Caco-2 (cell line): ENCODE results near the gene PRR29. TPM values are rescaled to one million over a fixed set of nuclear protein-coding genes. Genes with fewer than 3 reads are reported as not detected.

ENCODE experiments used
- BruUV-seq: library from RNA; stranded (reverse); fragments of 400-500 nt; replicated peaks from 2 replicates; lab custom pipeline; 2021; lab: Mats Ljungman, UMichigan
- CTCF ChIA-PET: fragments of 300-600 bp; sonication (Branson Sonifier 250); formaldehyde crosslinking; loops from one replicate; lab custom pipeline; 2022; ENCODE audit warnings: antibody characterized with exemption; lab: Charles Lee
- POLR2A ChIA-PET: fragments of 300-600 bp; sonication (Branson Sonifier 250); formaldehyde crosslinking; loops from one replicate; lab custom pipeline; 2022; ENCODE audit warnings: antibody characterized with exemption; lab: Charles Lee
- DNase-seq, 2 experiments: peaks; one replicate each; pipeline versions ENCODE4 v3.0.0 to v3.0.0-alpha.2; 2020 to 2022
- H3K27me3 ChIP-seq: replicated peaks from 2 replicates; pipeline ENCODE4 v1.6.0; 2011; ENCODE audit warnings: low read length; ENCODE audit not compliant: control insufficient read depth, insufficient read depth
- H3K36me3 ChIP-seq: 2 replicates; pipeline ENCODE4 v1.5.1; 2011; ENCODE audit warnings: low read length; ENCODE audit not compliant: control insufficient read depth, insufficient read depth
- H3K4me1 ChIP-seq: fragments of 250-450 bp; sonication (Bioruptor Pico); 2 replicates; pipeline ENCODE4 v1.5.1; 2020; ENCODE audit warnings: mild to moderate bottlenecking
- H3K4me3 ChIP-seq: 2 replicates; pipeline ENCODE4 v1.5.1; 2011; ENCODE audit warnings: low read depth, mild to moderate bottlenecking, control low read depth, low read length
- H3K9me3 ChIP-seq: fragments of 250-450 bp; sonication (Bioruptor Pico); 2 replicates; pipeline ENCODE4 v1.5.1; 2020; ENCODE audit warnings: mild to moderate bottlenecking, moderate library complexity
- H3K27ac Mint-ChIP-seq: one replicate; pipeline ENCODE4 v1.8.0; 2022; ENCODE audit warnings: mixed read lengths; ENCODE audit not compliant: unreplicated experiment
- H3K27me3 Mint-ChIP-seq: one replicate; pipeline ENCODE4 v1.8.0; 2022; ENCODE audit warnings: mixed read lengths; ENCODE audit not compliant: insufficient read depth, unreplicated experiment
- H3K36me3 Mint-ChIP-seq: one replicate; pipeline ENCODE4 v1.8.0; 2022; ENCODE audit warnings: mild to moderate bottlenecking, mixed read lengths; ENCODE audit not compliant: insufficient read depth, unreplicated experiment
- H3K4me1 Mint-ChIP-seq: one replicate; pipeline ENCODE4 v1.8.0; 2022; ENCODE audit warnings: low read depth, mixed read lengths; ENCODE audit not compliant: unreplicated experiment
- H3K4me3 Mint-ChIP-seq: one replicate; pipeline ENCODE4 v1.8.0; 2022; ENCODE audit warnings: mild to moderate bottlenecking, moderate library complexity, mixed read lengths; ENCODE audit not compliant: unreplicated experiment
- H3K9me3 Mint-ChIP-seq: one replicate; pipeline ENCODE4 v1.8.0; 2022; ENCODE audit warnings: mixed read lengths; ENCODE audit not compliant: unreplicated experiment
- CTCF ChIP-seq, 2 experiments: fragments of 200-600 bp in 1 of 2; IDR thresholded peaks; 1 replicate in 1 of 2; 2 replicates in 1 of 2; pipeline versions ENCODE4 v1.5.1 to v1.8.0; 2011 to 2022; ENCODE audit warnings: antibody characterized with exemption in 1 of 2, control low read depth in 1 of 2, inconsistent platforms in 1 of 2, low read depth in 1 of 2, low read length in 1 of 2, mild to moderate bottlenecking in 1 of 2, moderate library complexity in 1 of 2; ENCODE audit not compliant: insufficient read depth in 1 of 2, severe bottlenecking in 1 of 2, unreplicated experiment in 1 of 2
- intact Hi-C: fragments of 100-400 bp; cut with micrococcal nuclease; formaldehyde crosslinking; loops from one replicate; pipeline ENCODE4 v1.10.0; 2022; ENCODE audit not compliant: unreplicated experiment
- total RNA-seq: library from RNA; stranded (reverse); gene quantifications from 2 replicates; pipeline ENCODE4 v1.2.3, GENCODE V29; 2022

Gene PRR29
- total RNA-seq, 1 experiment from 2014 or later = not detected

DNA sequence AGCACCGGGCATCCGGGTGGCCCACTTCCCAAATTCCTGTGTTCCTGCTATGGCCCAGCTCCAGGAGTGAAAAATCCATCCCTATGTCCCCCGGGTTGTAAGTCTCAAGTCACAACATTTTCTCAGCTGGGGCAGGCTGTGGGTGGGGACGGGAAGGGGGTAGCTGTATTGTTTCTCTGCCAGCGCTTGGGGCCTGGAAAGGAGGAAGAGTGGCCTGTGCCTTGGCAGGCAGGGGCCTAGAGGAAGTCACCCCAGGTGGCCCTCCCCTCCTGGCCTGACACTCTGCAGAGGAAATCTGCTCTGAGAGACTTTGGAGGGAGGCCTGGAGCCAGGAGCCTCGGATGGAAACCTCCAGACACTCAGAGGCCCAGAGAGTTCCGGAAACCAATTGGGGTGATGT lies 14.8 kb upstream of the PRR29 start:
- Mint-ChIP-seq H3K4me3 (no peak overlapping the region), H3K36me3 (no peaks in the 10 kb centered on the region), H3K9me3 (no peaks in the 10 kb centered on the region), H3K4me1 (no peaks in the 10 kb centered on the region), H3K27me3 (no peaks in the 10 kb centered on the region), H3K27ac (no peak overlapping the region)
- CTCF ChIA-PET = interaction anchor here (0.8 kb wide), 1 partner anchor 12 kb away, joined by 3 read pairs; no protein-coding TSS in a partner anchor
- Histone ChIP-seq H3K27me3 (no peaks in the 10 kb centered on the region), H3K4me1 (peaks cover 9% of the 10 kb centered on the region; the same call in 1 of the 2 replicates), H3K4me3 (no peak overlapping the region), H3K36me3 (no peaks in the 10 kb centered on the region), H3K9me3 (peaks cover 5% of the 10 kb centered on the region; the same call in 1 of the 2 replicates)
- no peak for TF ChIP-seq CTCF (IDR thresholded peaks at IDR 0.05; ENCODE audit: insufficient read depth in 1 of 2, low read depth in 1 of 2, low read length in 1 of 2, severe bottlenecking in 1 of 2, unreplicated experiment in 1 of 2)
- BruUV-seq = no TSS peak
- POLR2A ChIA-PET = no interaction called here
- intact Hi-C loops = no loop called here
- no peak for DNase-seq

GRCh38 chr17:63984236-63984635 lies 13.9 kb upstream of the PRR29 start:
- BruUV-seq = no TSS peak
- no peak overlapping the region for H3K4me3 ChIP-seq
- ChIA-PET CTCF (interaction anchor here (1.0 to 1.2 kb wide), 2 partner anchors 136 to 149 kb away, joined by 3 read pairs; no protein-coding TSS in a partner anchor), POLR2A (interaction anchor here (0.6 kb wide), 1 partner anchor 99 kb away, joined by 3 read pairs; no protein-coding TSS in a partner anchor)
- Mint-ChIP-seq H3K27me3 (no peaks in the 10 kb centered on the region), H3K36me3 (no peaks in the 10 kb centered on the region), H3K4me3 (no peak overlapping the region), H3K4me1 (no peaks in the 10 kb centered on the region), H3K27ac (no peak overlapping the region), H3K9me3 (no peaks in the 10 kb centered on the region)
- DNase-seq = no peak
- no peaks in the 10 kb centered on the region for H3K36me3 ChIP-seq
- intact Hi-C loops = no loop called here
- no peak for TF ChIP-seq CTCF (IDR thresholded peaks at IDR 0.05; ENCODE audit: insufficient read depth in 1 of 2, low read depth in 1 of 2, low read length in 1 of 2, severe bottlenecking in 1 of 2, unreplicated experiment in 1 of 2)
- H3K9me3 ChIP-seq = peaks cover 5% of the 10 kb centered on the region; the same call in 1 of the 2 replicates
- H3K4me1 ChIP-seq = peaks cover 9% of the 10 kb centered on the region; the same call in 1 of the 2 replicates
- H3K27me3 ChIP-seq = no peaks in the 10 kb centered on the region

GRCh38 chr17:63984651-63985386 lies 13.3 kb upstream of the PRR29 start:
- intact Hi-C loops = loop anchor here (5.0 kb wide), 1 partner anchor 33 kb away; no protein-coding TSS in a partner anchor
- BruUV-seq = no TSS peak
- H3K27ac Mint-ChIP-seq = no peak overlapping the region

More at GRCh38 chr17:63984651-63985386, 13.3 kb upstream of the PRR29 start:
- H3K4me1 Mint-ChIP-seq = no peaks in the 10 kb centered on the region
- peaks cover 5% of the 10 kb centered on the region; the same call in 1 of the 2 replicates for H3K9me3 ChIP-seq
- DNase-seq = no peak
- H3K4me1 ChIP-seq = peaks cover 9% of the 10 kb centered on the region; the same call in 1 of the 2 replicates
- no peaks in the 10 kb centered on the region for H3K36me3 ChIP-seq
- no peaks in the 10 kb centered on the region for H3K27me3 Mint-ChIP-seq
- ChIA-PET CTCF (interaction anchor here (1.0 to 1.2 kb wide), 3 partner anchors 34 to 149 kb away, joined by 3 to 6 read pairs (median 3); no protein-coding TSS in a partner anchor), POLR2A (interaction anchor here (0.6 kb wide), 1 partner anchor 99 kb away, joined by 3 read pairs; no protein-coding TSS in a partner anchor)
- H3K4me3 Mint-ChIP-seq = no peak overlapping the region
- H3K36me3 Mint-ChIP-seq = no peaks in the 10 kb centered on the region
- no peak for TF ChIP-seq CTCF (IDR thresholded peaks at IDR 0.05; ENCODE audit: insufficient read depth in 1 of 2, low read depth in 1 of 2, low read length in 1 of 2, severe bottlenecking in 1 of 2, unreplicated experiment in 1 of 2)
- no peaks in the 10 kb centered on the region for H3K27me3 ChIP-seq
- H3K9me3 Mint-ChIP-seq = no peaks in the 10 kb centered on the region
- no peak overlapping the region for H3K4me3 ChIP-seq
